H9 (cell line): Measurements from ENCODE around the gene MAPKAPK2. TPM values are rescaled to one million over a fixed set of nuclear protein-coding genes. Genes with fewer than 3 reads are reported as not detected.

Experiments used
- DNase-seq: peaks from one replicate; pipeline ENCODE4 v3.0.0-alpha.2; 2017
- H2AFZ ChIP-seq: one replicate; pipeline ENCODE4 v1.6.1; 2013; ENCODE audit warnings: mild to moderate bottlenecking, low read length, control low read depth, moderate library complexity
- H2AK5ac ChIP-seq: 2 replicates; pipeline ENCODE4 v1.6.1; 2013; ENCODE audit warnings: low read length, control low read depth, mixed read lengths; ENCODE audit not compliant: insufficient read length
- H2BK120ac ChIP-seq: one replicate; pipeline ENCODE4 v1.6.1; 2013; ENCODE audit warnings: low read depth, mild to moderate bottlenecking, low read length, control low read depth, inconsistent platforms; ENCODE audit not compliant: poor library complexity, severe bottlenecking
- H2BK12ac ChIP-seq: 2 replicates; pipeline ENCODE4 v1.6.1; 2013; ENCODE audit warnings: low read length, control low read depth, mixed read lengths, low read depth; ENCODE audit not compliant: insufficient read length
- H2BK15ac ChIP-seq: 2 replicates; pipeline ENCODE4 v1.6.1; 2013; ENCODE audit warnings: low read depth, low read length, control low read depth
- H2BK20ac ChIP-seq: one replicate; pipeline ENCODE4 v1.6.1; 2013; ENCODE audit warnings: low read depth, mild to moderate bottlenecking, low read length, control low read depth, inconsistent platforms; ENCODE audit not compliant: poor library complexity, severe bottlenecking
- H2BK5ac ChIP-seq: 2 replicates; pipeline ENCODE4 v1.6.1; 2013; ENCODE audit warnings: low read length, control low read depth, mixed read lengths; ENCODE audit not compliant: insufficient read length
- H3K14ac ChIP-seq: 2 replicates; pipeline ENCODE4 v1.6.1; 2013; ENCODE audit warnings: low read length, control low read depth; ENCODE audit not compliant: insufficient read depth
- H3K18ac ChIP-seq: 2 replicates; pipeline ENCODE4 v1.6.1; 2013; ENCODE audit warnings: low read depth, mild to moderate bottlenecking, mixed read lengths, low read length, control low read depth; ENCODE audit not compliant: insufficient read length
- H3K23ac ChIP-seq: 2 replicates; pipeline ENCODE4 v1.6.1; 2013; ENCODE audit warnings: low read length, control low read depth, mixed read lengths, low read depth; ENCODE audit not compliant: insufficient read length
- H3K23me2 ChIP-seq: 2 replicates; pipeline ENCODE4 v1.6.1; 2013; ENCODE audit warnings: low read depth, mild to moderate bottlenecking, mixed read lengths, low read length, control low read depth; ENCODE audit not compliant: insufficient read length, poor library complexity, severe bottlenecking
- H3K27ac ChIP-seq: 2 replicates; pipeline ENCODE4 v1.5.1; 2013; ENCODE audit warnings: low read length, control low read depth, mixed read lengths, low read depth; ENCODE audit not compliant: insufficient read length
- H3K27me3 ChIP-seq: 2 replicates; pipeline ENCODE4 v1.6.1; 2013; ENCODE audit warnings: low read length, control low read depth, inconsistent platforms; ENCODE audit not compliant: insufficient read depth
- H3K4ac ChIP-seq: 2 replicates; pipeline ENCODE4 v1.6.1; 2013; ENCODE audit warnings: low read depth, mild to moderate bottlenecking, control low read depth, inconsistent platforms, low read length, moderate library complexity
- H3K4me1 ChIP-seq: 2 replicates; pipeline ENCODE4 v1.6.1; 2013; ENCODE audit warnings: low read length, control low read depth, inconsistent platforms; ENCODE audit not compliant: insufficient read depth
- H3K4me2 ChIP-seq: 2 replicates; pipeline ENCODE4 v1.6.1; 2013; ENCODE audit warnings: low read length, control low read depth, mixed read lengths; ENCODE audit not compliant: insufficient read length, insufficient read depth
- H3K56ac ChIP-seq: 2 replicates; pipeline ENCODE4 v1.6.1; 2013; ENCODE audit warnings: low read depth, mild to moderate bottlenecking, mixed read lengths, low read length, control low read depth; ENCODE audit not compliant: insufficient read length
- H3K79me1 ChIP-seq: 2 replicates; pipeline ENCODE4 v1.6.1; 2013; ENCODE audit warnings: low read depth, mild to moderate bottlenecking, moderate library complexity, low read length, control low read depth, inconsistent platforms; ENCODE audit not compliant: insufficient read depth, poor library complexity, severe bottlenecking
- H3K79me2 ChIP-seq: 2 replicates; pipeline ENCODE4 v1.6.1; 2013; ENCODE audit warnings: low read length, control low read depth, inconsistent platforms; ENCODE audit not compliant: insufficient read depth
- H3K9ac ChIP-seq: 2 replicates; pipeline ENCODE4 v1.6.1; 2013; ENCODE audit warnings: low read length, control low read depth, mixed read lengths; ENCODE audit not compliant: insufficient read length; ENCODE audit errors: extremely low read depth
- H3K9me3 ChIP-seq: one replicate; pipeline ENCODE4 v1.6.1; 2013; ENCODE audit warnings: low read depth, low read length, inconsistent platforms; ENCODE audit not compliant: control insufficient read depth
- H3T11ph ChIP-seq: one replicate; pipeline ENCODE4 v1.6.1; 2013; ENCODE audit warnings: mild to moderate bottlenecking, low read length, control low read depth, inconsistent platforms
- H4K20me1 ChIP-seq: one replicate; pipeline ENCODE4 v1.6.1; 2013; ENCODE audit not compliant: control insufficient read depth, insufficient read length, insufficient read depth
- H4K5ac ChIP-seq: 2 replicates; pipeline ENCODE4 v1.6.1; 2013; ENCODE audit warnings: low read depth, mild to moderate bottlenecking, mixed read lengths, low read length, control low read depth; ENCODE audit not compliant: insufficient read length
- H4K8ac ChIP-seq: replicated peaks from 2 replicates; pipeline ENCODE4 v1.6.1; 2013; ENCODE audit warnings: low read length, control low read depth, mixed read lengths, low read depth; ENCODE audit not compliant: insufficient read length
- H4K91ac ChIP-seq: 2 replicates; pipeline ENCODE4 v1.6.1; 2013; ENCODE audit warnings: low read depth, mild to moderate bottlenecking, moderate library complexity, mixed read lengths, low read length, control low read depth; ENCODE audit not compliant: insufficient read length
- H3K27ac Mint-ChIP-seq, 3 experiments: 2 replicates in 2 of 3; 3 replicates in 1 of 3; pipeline ENCODE4 v1.8.0; 2020 to 2021; ENCODE audit warnings: mixed read lengths in 3 of 3, mild to moderate bottlenecking in 1 of 3, moderate library complexity in 1 of 3
- H3K27me3 Mint-ChIP-seq: 2 replicates; pipeline ENCODE4 v1.8.0; 2021; ENCODE audit warnings: low read depth, mild to moderate bottlenecking, moderate library complexity, mixed read lengths
- H3K36me3 Mint-ChIP-seq, 3 experiments: 2 replicates in 2 of 3; 3 replicates in 1 of 3; pipeline ENCODE4 v1.8.0; 2020 to 2021; ENCODE audit warnings: low read depth in 3 of 3, mixed read lengths in 3 of 3; ENCODE audit not compliant: insufficient read depth in 1 of 3
- H3K4me1 Mint-ChIP-seq, 2 experiments: 2 replicates each; pipeline ENCODE4 v1.8.0; 2020; ENCODE audit warnings: mixed read lengths in 2 of 2
- H3K4me3 Mint-ChIP-seq, 2 experiments: 2 replicates in 1 of 2; 3 replicates in 1 of 2; pipeline ENCODE4 v1.8.0; 2020 to 2021; ENCODE audit warnings: mild to moderate bottlenecking in 2 of 2, mixed read lengths in 2 of 2, moderate library complexity in 1 of 2
- H3K9me3 Mint-ChIP-seq, 2 experiments: 2 replicates in 1 of 2; 3 replicates in 1 of 2; pipeline ENCODE4 v1.8.0; 2020; ENCODE audit warnings: mild to moderate bottlenecking in 2 of 2, mixed read lengths in 2 of 2, moderate library complexity in 1 of 2
- CTCF ChIP-seq: fragments of 200-600 bp; sonication (generic); conservative IDR thresholded peaks from 3 replicates; pipeline ENCODE4 v1.8.0; 2021; ENCODE audit warnings: antibody characterized with exemption, mild to moderate bottlenecking
- WGBS: extraction: QIAGEN DNeasy Blood & Tissue Kit; methylation state at CpG from one replicate; pipeline ENCODE4 v1.1.7; 2013; ENCODE audit warnings: missing lambda C conversion rate, low lambda C conversion rate, mixed read lengths; ENCODE audit not compliant: insufficient read length; ENCODE audit errors: extremely low coverage; 5-methylcytosine and 5-hydroxymethylcytosine counted together
- total RNA-seq: library from RNA; stranded (reverse); gene quantifications from 2 replicates; pipeline ENCODE4 v1.2.1, GENCODE V29; 2021

MAPKAPK2 gene
- total RNA-seq, 1 experiment from 2014 or later: 50.1 TPM

GRCh38 chr1:206719169-206719839 lies 34.6 kb downstream of the MAPKAPK2 start:
- Histone ChIP-seq H3K18ac (no peak overlapping the region), H3T11ph (no peak overlapping the region), H3K4me1 (peaks cover 2% of the 10 kb centered on the region; the same call in 1 of the 2 replicates), H3K79me2 (no peaks in the 10 kb centered on the region), H2BK15ac (no peak overlapping the region), H4K8ac (no peak overlapping the region), H3K4me2 (no peak overlapping the region), H3K23me2 (no peaks in the 10 kb centered on the region), H3K9ac (no peak overlapping the region), H3K4ac (no peak overlapping the region), H2AFZ (no peak overlapping the region), H3K56ac (no peak overlapping the region), H3K9me3 (no peaks in the 10 kb centered on the region), H4K5ac (no peak overlapping the region), H4K91ac (no peak overlapping the region), H3K27me3 (no peaks in the 10 kb centered on the region), H2AK5ac (no peak overlapping the region), H4K20me1 (no peaks in the 10 kb centered on the region), H3K79me1 (peaks cover 6% of the 10 kb centered on the region), H2BK20ac (no peak overlapping the region), H2BK12ac (no peak overlapping the region), H3K23ac (no peak overlapping the region), H2BK120ac (no peak overlapping the region), H3K14ac (no peak overlapping the region), H3K27ac (no peak overlapping the region), H2BK5ac (no peak overlapping the region)
- Mint-ChIP-seq H3K27me3 (no peaks in the 10 kb centered on the region), H3K36me3 (no peaks in the 10 kb centered on the region; a peak in 1 of 7 replicates), H3K4me1 (peaks cover 17% of the 10 kb centered on the region in 2 experiments), H3K9me3 (no peaks in the 10 kb centered on the region), H3K27ac (no peak overlapping the region), H3K4me3 (no peak overlapping the region)
- no peak for TF ChIP-seq CTCF
- no peak for DNase-seq
- WGBS: no CpG with 5 or more reads among the region's 10 CpGs
